Osteocyte (in vitro differentiated cells): ENCODE data around the gene INCA1. TPM values are rescaled to one million over a fixed set of nuclear protein-coding genes. Genes with fewer than 3 reads are reported as not detected.

Source experiments
- DNase-seq: peaks from one replicate; pipeline ENCODE4 v3.0.0; 2021; ENCODE audit warnings: mixed read lengths; ENCODE audit not compliant: unreplicated experiment; ENCODE audit errors: extremely low spot score
- H3K27ac Mint-ChIP-seq: one replicate; pipeline ENCODE4 v1.8.0; 2021; ENCODE audit warnings: mild to moderate bottlenecking, mixed read lengths; ENCODE audit not compliant: unreplicated experiment
- H3K27me3 Mint-ChIP-seq: one replicate; pipeline ENCODE4 v1.8.0; 2021; ENCODE audit warnings: mixed read lengths; ENCODE audit not compliant: unreplicated experiment
- H3K36me3 Mint-ChIP-seq: one replicate; pipeline ENCODE4 v1.8.0; 2021; ENCODE audit warnings: mixed read lengths; ENCODE audit not compliant: unreplicated experiment
- H3K4me1 Mint-ChIP-seq: one replicate; pipeline ENCODE4 v1.8.0; 2021; ENCODE audit warnings: mixed read lengths; ENCODE audit not compliant: unreplicated experiment
- H3K4me3 Mint-ChIP-seq: one replicate; pipeline ENCODE4 v1.8.0; 2021; ENCODE audit warnings: mild to moderate bottlenecking, moderate library complexity, mixed read lengths; ENCODE audit not compliant: unreplicated experiment
- H3K9me3 Mint-ChIP-seq: one replicate; pipeline ENCODE4 v1.8.0; 2021; ENCODE audit warnings: mixed read lengths; ENCODE audit not compliant: unreplicated experiment
- CTCF ChIP-seq: fragments of 200-600 bp; sonication (generic); IDR thresholded peaks from 2 replicates; pipeline ENCODE4 v1.5.0; 2021; ENCODE audit warnings: antibody characterized with exemption, mild to moderate bottlenecking, moderate library complexity
- total RNA-seq: library from RNA; stranded (reverse); gene quantifications from 2 replicates; pipeline ENCODE4 v1.2.1, GENCODE V29; 2021

INCA1 gene
- total RNA-seq, 1 donor from 2014 or later, result 1.8 TPM

GRCh38 chr17:4968486-4969046 lies 28.8 kb downstream of the INCA1 start:
- TF ChIP-seq CTCF, result no peak
- no peak overlapping the region for H3K4me3 Mint-ChIP-seq
- no peak for DNase-seq
- no peaks in the 10 kb centered on the region for H3K9me3 Mint-ChIP-seq
- no peaks in the 10 kb centered on the region for H3K27me3 Mint-ChIP-seq
- H3K36me3 Mint-ChIP-seq, result peaks cover 20% of the 10 kb centered on the region
- H3K27ac Mint-ChIP-seq, result no peak overlapping the region
- peaks cover 35% of the 10 kb centered on the region for H3K4me1 Mint-ChIP-seq

- Mint-ChIP-seq H3K9me3 (no peaks in the 10 kb centered on the region), H3K36me3 (peaks cover 20% of the 10 kb centered on the region), H3K27me3 (no peaks in the 10 kb centered on the region), H3K4me1 (peaks cover 35% of the 10 kb centered on the region), H3K4me3 (no peak within 1 kb of the TSS), H3K27ac (no peak within 1 kb of the TSS)
- DNase-seq, result peak; percentile 98
- TF ChIP-seq CTCF, result peak; percentile 21
These were observed 29.5 kb downstream of the INCA1 start, which contains the start of gene SPAG7 for GRCh38 chr17:4967539-4968485. SPAG7 (minus strand) TSS chr17:4967817; CDS start chr17:4967804, 13 bp downstream.

- Mint-ChIP-seq H3K27me3 (no peaks in the 10 kb centered on the region), H3K4me1 (peaks cover 35% of the 10 kb centered on the region), H3K4me3 (no peak overlapping the region), H3K27ac (no peak overlapping the region), H3K36me3 (peaks cover 19% of the 10 kb centered on the region), H3K9me3 (no peaks in the 10 kb centered on the region)
- TF ChIP-seq CTCF, result no peak
- peak; percentile 99 for DNase-seq
These were observed 30.3 kb downstream of the INCA1 start for GRCh38 chr17:4966844-4967538.

- H3K36me3 Mint-ChIP-seq, result peaks cover 19% of the 10 kb centered on the region
- H3K4me3 Mint-ChIP-seq, result peak overlapping the region; percentile 23
- H3K4me1 Mint-ChIP-seq, result peaks cover 28% of the 10 kb centered on the region
- no peaks in the 10 kb centered on the region for H3K27me3 Mint-ChIP-seq
- H3K27ac Mint-ChIP-seq, result no peak overlapping the region
- TF ChIP-seq CTCF, result no peak
- no peaks in the 10 kb centered on the region for H3K9me3 Mint-ChIP-seq
- DNase-seq, result no peak
These were observed 31.9 kb downstream of the INCA1 start for GRCh38 chr17:4965311-4965986.
